GM12801 (cell line): ENCODE results near the gene MBTPS1.

ENCODE experiments used
- TF ChIP-seq, protein P1 (sequence below): IDR thresholded peaks from one replicate; pipeline ENCODE4 v1.5.1; 2011; ENCODE audit warnings: control low read depth; ENCODE audit not compliant: insufficient read length; ENCODE audit errors: extremely low read depth

MBTPS1 gene

DNA sequence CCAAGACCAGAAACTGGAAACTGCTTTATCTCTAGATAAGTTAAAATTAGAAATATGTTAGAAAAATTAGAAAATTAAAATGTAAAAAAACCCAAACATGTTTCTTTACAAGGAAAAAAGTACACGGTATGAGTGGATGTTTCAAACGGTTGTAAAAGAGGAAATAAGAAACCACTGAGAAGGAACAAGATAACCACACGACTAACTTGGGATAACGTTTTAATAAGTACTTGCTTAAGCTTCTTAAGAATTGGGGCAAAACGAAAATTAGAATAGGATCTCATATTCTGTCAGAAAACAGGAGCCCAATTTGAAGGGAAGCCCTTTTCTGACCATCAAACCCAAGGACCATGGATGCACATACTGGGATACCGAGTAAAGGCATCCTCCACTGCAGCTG lies 31.0 kb downstream of the MBTPS1 start:
- TF ChIP-seq, protein P1, sequence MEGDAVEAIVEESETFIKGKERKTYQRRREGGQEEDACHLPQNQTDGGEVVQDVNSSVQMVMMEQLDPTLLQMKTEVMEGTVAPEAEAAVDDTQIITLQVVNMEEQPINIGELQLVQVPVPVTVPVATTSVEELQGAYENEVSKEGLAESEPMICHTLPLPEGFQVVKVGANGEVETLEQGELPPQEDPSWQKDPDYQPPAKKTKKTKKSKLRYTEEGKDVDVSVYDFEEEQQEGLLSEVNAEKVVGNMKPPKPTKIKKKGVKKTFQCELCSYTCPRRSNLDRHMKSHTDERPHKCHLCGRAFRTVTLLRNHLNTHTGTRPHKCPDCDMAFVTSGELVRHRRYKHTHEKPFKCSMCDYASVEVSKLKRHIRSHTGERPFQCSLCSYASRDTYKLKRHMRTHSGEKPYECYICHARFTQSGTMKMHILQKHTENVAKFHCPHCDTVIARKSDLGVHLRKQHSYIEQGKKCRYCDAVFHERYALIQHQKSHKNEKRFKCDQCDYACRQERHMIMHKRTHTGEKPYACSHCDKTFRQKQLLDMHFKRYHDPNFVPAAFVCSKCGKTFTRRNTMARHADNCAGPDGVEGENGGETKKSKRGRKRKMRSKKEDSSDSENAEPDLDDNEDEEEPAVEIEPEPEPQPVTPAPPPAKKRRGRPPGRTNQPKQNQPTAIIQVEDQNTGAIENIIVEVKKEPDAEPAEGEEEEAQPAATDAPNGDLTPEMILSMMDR = no peak

GRCh38 chr16:84085271-84085667 lies 31.5 kb downstream of the MBTPS1 start:
- TF ChIP-seq, protein P1 = no peak

DNA sequence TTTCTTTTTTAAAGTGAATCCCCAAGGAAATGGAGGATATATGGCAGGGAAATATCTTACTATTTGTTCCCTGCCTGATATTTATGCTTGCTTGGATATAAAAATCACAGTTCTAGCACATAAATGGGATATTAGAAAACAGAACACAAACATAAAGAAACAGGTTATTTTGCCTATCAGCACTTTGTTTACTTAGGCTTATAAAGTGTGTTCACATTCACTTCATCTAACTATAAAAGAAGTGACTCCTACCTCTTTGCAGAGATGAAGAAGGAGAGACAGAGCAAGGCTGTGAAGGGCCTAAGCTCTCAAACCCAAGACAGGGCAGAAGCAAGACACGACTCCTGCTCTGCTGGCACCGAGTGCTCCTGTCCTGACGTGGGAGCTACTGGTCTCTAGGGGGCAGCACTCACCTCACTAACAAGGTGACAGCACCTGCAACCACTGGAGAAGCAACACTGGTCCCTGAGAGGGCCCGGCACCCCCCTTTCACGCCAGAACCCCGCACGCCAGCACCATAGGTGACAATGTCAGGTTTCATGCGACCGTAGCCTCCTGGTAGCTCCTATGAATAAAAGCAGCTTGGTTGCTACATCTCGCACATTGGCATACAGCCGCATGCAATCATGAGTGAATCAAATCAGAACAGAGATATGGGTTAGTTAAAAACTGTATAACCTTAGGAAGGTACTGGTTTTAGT lies 32.0 kb downstream of the MBTPS1 start:
- TF ChIP-seq, protein P1 = peak; percentile 59

- TF ChIP-seq, protein P1 = no peak
Measured at GRCh38 chr16:84082835-84083569, 33.7 kb downstream of the MBTPS1 start.

DNA sequence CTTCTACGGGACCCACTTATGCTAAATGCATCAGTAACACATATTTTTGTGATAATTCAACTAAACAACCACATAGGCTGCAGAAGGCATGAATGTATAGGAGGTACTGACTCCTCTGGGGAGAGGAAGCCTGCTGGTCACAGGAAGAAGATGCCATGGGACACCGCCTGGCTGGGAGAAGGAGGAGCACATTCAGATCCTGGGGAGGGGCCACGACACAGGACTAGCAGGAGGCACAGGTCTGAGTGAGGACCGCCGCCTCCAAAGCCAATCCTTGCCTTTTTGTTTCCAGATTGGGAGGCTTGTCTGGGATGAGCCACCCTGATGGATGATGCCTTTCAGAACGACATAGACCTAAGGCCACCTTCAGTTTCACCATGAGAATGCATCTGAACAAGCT lies 34.6 kb downstream of the MBTPS1 start:
- TF ChIP-seq, protein P1 = no peak

GRCh38 chr16:84081446-84081989 lies 35.2 kb downstream of the MBTPS1 start:
- TF ChIP-seq, protein P1 = no peak

- TF ChIP-seq, protein P1 = no peak
Measured at GRCh38 chr16:84080813-84081212, 35.9 kb downstream of the MBTPS1 start.
